ENCODE measurements around the gene LUZP2.
"Not testable (repeated sequence)": the region's sequence is repeated elsewhere in the genome, so short reads cannot be mapped to it uniquely, and the experiment has no call there.

Gene LUZP2

DNA sequence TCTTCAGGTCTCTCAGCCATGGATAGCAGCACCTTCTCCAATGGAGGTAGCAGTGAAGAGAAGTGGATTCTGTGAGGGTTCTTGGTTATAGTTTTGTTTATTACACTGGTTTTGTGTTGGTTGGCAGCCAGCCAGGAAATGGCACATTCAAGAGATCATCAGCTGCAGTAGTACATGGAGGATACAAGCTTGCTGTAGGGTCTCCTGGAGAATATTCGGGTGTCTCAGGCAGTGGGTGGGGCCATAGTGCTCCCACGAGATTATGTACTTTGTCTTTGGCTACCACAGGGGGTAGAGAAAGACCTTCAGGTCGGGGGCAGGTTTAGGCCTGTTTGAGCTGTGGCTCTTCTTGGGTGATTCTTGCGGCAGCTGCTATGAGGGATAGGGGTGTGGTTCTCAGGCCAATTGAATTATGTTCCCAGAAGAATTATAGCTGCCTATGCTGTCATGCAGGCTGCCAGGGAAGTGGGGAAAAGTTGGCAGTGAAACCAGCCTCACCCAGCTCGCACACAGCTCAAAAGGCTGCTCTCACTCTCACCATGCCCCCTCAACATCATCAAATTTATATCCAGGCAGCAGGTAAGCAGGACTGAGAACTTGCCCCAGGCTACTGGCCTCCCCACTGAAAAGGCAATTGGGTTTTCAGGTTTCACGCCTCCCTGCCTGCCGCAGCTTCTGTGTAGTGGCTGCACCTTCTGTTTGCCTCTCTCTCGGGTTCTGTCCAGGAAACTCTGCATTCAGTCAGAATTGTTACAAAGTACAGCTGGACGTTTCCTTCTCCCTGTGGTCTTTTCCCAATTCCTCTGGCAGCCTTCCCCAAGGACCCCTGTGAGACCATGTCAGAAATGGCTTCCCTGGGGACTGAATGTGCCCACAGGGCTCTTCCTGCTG is 435.5 kb downstream of the LUZP2 start:
- no peak for DNase-seq

DNA sequence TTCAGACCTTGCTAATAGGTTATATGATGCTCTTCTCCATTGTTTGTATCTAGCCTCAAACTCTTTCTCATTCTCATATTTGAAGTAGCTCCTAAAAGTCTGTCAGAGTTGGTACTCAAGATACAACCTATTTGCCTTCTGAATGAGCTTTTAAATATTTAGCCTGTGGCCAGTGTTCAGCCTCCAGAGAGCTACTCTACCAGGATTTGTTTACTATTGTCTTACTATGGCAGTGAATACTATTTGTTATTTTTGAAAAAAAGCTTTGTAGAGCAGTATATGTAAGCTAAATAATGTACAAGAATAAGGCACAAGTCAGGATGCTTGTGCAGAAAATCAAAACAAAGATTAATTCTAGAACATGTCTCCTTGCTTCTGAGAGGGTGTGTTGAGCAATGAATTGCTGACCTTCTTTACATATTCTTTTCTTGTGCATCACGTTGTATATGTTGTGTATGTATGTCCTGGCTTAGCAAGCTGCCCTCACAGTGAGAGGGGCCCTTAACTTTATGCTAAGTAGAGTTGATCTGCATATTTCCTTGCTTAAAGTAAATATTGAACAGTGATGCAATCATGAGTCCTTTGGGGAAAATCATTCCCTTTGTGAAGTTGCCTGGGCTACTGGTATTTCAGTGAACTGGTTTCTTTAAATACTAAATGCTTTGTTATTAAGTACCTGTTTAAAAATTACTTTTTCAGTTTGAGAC is 438.0 kb downstream of the LUZP2 start:
- DNase-seq: no peak

DNA sequence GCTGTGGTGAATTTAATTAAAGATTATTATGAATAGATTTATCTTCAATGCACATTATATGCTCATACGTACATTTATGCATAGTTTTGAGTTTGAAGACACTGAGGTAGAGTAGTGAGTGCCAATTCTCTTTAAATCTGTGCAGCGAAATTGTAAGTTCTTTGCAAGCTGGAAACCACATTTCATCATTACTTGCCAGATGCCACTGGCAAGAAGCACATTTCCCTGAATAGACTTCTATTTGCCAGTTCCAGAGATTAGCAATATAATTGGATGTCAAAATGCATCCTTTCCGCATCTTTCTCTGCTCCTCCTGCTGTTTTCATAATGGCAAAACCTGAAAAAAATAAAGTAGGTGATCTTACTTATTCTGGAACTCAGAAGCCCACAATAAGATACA is 448.0 kb downstream of the LUZP2 start:
- no peak for DNase-seq

DNA sequence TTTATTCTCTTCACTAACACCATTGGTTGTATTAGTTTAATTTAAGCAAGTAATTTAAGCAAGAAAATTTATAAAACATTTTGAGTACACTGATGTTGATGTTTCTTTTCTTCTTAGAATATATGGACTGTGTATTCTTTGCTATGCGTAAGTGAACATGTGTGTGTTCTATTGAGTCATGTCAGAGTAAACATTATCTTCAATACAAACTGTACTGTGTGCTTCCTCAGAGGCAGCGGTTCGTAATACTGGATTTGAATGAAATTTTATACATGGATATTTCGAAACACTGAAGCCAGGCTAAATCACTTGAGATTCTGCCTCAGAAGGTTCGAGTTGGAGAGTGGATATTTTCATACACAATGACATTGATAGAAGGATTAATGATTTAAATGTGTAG is 452.6 kb downstream of the LUZP2 start:
- DNase-seq: no peak

DNA sequence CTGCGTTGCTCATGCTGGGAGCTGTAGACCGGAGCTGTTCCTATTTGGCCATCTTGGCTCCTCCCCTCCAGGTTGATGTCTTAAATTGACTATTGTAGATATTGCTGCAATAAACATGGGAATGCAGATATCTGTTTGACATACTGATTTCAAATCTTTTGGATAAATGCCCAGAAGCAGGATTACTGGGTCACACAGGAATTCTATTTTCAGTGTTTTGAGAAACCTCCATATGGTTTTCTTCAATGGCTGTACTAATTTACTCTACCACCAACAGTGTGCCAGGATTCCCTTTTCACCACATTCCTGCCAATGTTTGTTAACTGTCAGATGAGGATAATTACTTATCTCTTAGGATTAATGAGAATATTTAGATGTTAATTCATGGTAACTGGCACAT is 467.0 kb downstream of the LUZP2 start:
- no peak for DNase-seq

DNA sequence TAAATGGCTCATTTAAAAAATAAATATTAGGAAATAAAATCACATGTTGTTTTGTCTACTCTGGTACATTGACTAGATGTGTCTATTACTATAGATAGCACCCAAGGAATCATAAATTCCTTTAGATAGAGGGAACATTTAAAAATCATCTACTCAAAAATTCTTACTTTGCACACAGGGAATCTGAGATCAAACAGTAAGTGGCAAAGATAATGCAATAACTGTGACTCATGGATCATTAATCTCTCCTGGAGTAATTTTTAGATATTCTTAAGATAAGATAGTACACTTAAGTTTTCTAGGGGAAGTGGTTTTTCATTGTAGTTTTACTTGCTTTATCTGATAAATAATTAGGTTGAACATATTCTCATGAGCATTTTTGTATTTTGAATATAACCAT is 468.9 kb downstream of the LUZP2 start:
- no peak for DNase-seq

DNA sequence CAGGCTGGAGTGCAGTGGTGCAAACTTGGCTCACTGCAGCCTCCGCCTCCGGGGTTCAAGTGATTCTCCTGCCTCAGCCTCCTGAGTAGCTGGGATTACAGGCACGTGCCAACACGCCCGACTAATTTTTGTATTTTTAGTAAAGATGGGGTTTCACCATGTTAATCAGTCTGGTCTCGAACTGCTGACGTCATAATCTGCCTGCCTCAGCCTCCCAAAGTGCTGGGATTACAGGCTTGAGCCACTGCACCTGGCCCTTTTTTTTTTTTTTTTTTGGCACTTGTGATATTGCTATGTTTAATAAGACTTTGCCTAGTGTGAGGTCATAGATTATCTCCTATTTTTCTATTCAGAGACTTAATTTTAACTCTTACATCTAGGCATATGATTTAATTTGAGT is 497.1 kb downstream of the LUZP2 start:
- DNase-seq: not testable (repeated sequence)

DNA sequence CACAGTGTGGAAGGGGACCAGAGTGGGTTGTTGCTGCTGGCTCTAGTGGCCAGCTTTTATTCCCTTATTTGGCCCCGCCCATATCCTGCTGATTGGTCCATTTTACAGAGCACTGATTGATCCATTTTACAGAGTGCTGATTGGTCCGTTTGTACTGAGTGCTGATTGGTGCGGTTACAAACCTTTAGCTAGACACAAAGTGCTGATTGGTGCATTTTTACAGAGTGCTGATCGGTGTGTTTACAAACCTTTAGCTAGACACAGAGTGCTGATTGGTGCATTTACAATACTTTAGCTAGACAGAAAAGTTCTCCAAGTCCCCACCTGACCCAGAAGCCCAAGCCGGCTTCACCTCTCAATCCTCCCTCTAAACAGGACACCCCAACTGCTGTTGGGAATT is 503.1 kb downstream of the LUZP2 start:
- DNase-seq: not testable (repeated sequence)

DNA sequence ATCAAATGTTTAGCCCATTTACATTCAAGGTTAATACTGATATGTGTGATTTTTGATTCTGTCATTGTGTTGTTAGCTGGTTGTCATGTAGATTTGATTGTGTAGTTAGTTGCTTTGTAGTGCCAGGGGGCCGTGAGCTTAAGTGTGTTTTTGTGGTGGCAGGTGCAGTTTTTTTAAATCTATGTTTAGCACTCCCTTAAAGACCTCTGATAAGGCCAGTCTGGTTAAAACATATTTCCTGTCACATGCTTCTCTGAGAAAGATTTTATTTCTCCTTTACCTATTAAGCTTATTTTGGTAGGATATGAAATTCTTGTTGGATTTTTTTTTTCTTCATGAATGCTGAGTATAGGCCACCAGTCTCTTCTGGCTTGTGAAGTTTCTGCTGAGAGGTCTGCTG is 540.6 kb downstream of the LUZP2 start:
- no peak for DNase-seq

DNA sequence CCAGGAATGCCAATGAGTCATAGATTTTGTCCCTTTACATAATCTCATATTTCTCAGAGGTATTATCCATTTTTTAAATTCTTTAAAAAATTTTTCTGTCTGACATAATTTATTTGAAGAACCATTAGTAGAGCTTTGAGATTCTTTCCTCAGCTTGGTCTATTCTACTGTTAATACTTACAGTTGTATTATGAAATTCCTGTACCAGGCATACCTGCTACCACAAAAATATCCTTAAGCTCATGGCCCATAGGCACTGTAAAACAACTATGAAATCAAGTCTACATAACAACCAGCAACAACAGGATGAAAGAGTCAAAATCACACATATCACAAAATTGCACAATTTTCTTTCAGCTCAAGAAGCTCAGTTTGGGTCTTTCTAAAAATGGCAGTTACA is 541.3 kb downstream of the LUZP2 start:
- DNase-seq: no peak

DNA sequence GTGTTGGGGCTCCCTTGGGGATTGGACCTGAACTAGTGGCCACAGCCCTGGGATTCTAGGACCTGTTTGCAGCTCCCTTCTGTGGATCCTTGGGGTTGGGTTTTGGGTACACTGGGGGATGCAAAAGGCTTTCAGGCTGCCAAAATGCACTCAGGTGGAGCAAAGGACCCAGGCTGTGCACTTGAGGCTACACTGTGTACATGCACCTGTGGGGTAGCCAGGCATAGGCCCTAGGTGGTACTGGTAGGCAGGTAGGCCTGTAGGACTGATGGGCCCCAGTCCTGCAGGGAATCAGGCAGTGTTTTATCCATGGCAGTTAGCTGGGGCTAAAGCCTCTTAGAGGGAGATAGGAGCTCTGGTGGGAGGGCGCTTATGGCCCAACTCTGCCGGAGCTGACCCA is 542.3 kb downstream of the LUZP2 start:
- no peak for DNase-seq

DNA sequence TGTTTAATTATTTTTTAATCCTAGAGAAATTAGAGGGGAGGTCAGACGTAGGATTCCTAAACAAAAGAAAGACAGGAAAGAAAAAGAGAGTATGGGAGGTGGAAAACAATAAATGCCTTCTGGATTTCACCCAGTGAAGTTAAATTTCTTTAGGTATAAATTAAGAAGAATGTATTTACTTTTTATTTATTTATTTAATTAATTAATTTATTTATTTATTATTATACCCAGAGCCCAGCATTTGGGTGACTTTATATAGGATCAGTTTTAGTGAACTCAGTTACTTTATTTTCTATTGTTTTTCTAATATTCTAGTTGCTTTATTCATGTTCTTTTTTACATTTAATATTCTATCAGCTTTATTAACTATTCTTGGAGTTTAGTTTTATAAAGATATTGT is 551.8 kb downstream of the LUZP2 start:
- DNase-seq: no peak

DNA sequence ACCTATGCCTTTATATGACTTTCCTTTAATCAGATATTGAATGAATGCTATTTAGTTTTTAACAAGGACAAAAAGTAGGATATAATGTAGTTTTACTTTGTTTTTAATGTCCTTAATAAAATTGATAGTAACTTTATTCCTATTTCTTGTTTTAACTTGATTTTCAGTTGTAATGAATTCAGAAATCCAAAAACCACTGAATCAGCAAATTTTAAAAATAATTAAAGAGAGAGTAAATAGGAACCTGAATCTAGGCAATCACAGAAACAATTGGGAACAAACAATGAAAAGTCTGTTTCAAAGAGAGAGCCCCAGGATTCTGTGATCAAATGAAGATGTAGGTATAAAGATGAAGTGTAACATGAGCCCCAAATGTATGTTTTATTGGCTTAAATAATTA is 556.0 kb downstream of the LUZP2 start:
- no peak for DNase-seq

DNA sequence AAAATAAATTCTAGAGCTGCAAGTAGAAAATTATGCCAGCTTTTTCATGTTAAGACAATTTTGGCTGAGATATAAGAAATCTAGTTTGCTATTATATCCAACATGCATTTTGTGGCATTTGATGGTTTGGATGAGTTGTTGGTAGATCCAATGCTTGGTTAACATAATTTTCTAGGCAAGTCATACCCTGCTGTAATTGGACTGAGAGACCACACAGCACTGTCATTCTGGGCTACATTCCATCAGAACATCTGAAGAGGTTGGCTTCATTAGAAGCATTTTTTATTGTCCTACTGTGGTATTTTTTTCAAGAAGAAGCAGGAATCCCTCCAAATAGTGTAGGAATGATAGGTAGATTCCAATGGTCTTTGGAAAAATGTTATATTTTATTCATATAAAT is 561.0 kb downstream of the LUZP2 start:
- no peak for DNase-seq

DNA sequence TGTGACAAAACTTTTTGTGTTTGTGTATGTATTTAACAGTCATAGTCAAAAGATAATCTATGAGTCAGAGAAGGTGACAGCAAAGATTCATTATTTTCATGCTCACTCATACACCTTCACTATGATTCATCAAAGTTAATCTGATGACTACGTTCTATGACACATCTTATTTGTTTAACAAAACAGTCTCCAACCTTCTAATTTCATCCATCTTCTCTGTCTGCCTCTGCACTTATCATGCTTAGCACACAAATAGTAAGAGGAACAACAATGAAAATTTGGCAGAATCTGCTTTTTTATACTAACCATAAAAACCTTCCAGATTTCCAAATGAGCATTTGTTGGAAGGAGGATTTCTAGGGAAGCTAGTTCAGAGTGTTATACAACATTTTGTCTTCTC is 568.9 kb downstream of the LUZP2 start:
- peak; percentile 1 for DNase-seq

DNA sequence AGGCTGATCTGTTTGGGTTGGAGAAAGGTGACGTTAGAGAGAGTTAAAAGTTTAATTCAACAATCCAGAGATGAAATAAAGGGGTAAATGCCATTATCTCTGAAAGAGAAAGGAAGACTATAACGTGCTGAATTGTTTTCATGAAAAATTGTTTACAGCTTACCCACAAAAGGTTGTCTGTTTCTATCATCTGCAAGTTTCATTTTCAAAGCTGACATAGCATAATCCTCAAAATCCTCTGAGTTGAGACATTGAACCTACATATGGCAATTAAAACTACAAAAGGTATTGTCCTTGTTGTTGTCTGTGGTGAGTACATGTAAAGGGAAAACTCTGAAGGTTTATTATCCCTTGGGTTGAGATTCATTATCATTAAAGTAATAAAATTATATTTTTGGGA is 569.9 kb downstream of the LUZP2 start:
- no peak for DNase-seq

DNA sequence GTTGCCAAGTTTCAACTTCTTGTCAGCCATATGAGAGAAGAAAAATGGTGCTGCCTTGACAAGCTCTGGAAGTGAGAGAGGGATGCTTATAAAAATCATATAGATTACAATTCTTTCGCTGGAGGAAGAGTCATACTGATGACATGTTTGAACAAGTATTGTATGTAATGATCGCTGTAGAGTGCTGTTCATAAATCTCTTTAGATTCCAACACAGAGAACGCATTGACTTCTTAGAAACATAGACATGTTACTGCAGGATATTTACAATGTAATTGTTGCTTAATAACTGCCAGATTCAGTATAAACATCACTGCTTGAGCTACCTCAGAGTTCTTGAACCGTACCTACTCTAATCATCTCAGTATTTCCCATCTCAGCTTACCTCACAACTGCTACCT is 571.6 kb downstream of the LUZP2 start:
- DNase-seq: no peak

DNA sequence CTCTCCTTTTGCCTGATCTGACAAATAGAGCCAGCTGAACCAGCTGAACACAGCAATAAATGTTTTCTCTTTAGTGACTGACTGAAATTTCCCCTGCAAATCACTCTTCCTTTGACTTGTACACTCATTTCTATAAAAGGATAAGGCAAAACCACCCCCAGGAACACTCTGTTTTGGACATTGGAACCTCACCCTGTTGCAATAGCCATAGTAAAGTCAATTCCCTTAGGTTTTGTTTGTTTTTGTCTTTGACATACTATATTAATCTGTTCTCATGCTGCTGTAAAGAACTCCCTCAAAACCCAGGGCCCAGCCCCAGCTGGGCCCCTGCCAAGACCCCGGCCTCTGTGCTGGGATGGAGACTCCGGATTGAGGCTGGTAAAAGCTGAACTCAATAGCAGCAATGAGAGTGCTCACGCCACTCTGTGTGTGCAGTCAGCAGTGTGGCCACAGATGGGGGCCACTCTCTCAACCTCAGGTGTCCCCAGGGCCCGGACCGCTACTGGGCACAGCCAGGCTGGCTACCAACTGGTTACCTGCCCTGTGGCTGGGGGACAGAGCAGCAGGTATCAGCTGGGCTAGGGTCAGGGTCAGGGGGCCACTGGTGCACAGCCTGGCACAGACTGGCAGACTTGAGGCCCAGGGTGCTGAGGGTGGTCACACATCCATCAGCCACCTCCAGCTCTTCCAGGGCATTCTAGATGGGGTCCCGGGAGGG is 597.4 kb downstream of the LUZP2 start:
- DNase-seq: no peak

DNA sequence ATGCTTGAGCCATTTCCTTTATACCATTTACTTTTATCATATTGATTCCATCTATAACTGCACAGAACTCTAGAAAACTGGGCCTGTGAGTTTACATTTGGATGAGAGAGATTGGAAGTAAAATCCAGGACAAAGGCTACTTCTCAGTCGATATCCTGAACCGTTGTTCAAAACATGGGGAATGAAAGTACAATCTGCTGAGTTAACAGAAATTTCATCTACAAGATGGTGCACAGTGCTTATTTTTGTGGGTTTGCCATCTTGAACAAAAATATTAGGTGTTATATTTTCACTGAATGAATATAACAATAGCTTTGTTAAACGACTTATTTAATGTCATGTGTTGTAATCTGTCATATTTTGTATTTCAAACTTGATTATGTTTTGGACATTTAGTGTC is 622.6 kb downstream of the LUZP2 start:
- no peak for DNase-seq

All from activated CD4-positive, alpha-beta T cell treated with anti-CD3 and anti-CD28 coated beads, Interleukin-2, amount 50 U/mL, for 16 hours (primary cell).